IPS-NIHi7 (cell line): Measurements from ENCODE around the gene DAZ4.
"Not testable (repeated sequence)": the region's sequence is repeated elsewhere in the genome, so short reads cannot be mapped to it uniquely, and the experiment has no call there.

ENCODE experiments used
- DNase-seq: peaks from one replicate; pipeline ENCODE4 v3.0.0; 2012; ENCODE audit warnings: mixed read lengths; ENCODE audit errors: extremely low spot score

Gene DAZ4, protein sequence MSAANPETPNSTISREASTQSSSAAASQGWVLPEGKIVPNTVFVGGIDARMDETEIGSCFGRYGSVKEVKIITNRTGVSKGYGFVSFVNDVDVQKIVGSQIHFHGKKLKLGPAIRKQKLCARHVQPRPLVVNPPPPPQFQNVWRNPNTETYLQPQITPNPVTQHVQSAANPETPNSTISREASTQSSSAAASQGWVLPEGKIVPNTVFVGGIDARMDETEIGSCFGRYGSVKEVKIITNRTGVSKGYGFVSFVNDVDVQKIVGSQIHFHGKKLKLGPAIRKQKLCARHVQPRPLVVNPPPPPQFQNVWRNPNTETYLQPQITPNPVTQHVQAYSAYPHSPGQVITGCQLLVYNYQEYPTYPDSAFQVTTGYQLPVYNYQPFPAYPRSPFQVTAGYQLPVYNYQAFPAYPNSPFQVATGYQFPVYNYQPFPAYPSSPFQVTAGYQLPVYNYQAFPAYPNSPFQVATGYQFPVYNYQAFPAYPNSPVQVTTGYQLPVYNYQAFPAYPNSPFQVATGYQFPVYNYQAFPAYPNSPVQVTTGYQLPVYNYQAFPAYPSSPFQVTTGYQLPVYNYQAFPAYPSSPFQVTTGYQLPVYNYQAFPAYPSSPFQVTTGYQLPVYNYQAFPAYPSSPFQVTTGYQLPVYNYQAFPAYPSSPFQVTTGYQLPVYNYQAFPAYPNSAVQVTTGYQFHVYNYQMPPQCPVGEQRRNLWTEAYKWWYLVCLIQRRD

DNA sequence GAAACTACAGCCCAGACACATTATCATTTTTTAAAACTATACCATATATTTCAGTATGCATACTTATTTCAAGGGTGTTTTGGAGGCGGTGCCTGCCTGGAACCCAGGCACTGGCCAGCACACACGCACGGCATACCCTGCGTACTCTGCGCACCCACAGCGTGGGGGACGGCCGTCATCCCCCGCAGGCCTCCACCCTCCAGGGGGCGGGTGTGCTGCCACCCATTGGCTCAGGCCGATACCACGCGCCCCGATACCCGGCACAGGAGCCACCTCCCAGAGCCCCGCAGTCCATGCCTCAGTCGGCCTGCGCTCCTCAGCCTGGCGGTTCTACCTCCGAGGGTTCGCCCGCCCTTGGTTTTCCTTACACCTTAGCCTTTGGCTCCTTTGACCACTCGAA, at the start of gene DAZ4:
TSS of gene DAZ4 (plus strand) at position 301 of the 400 bp plus-strand sequence. CDS start 208 bp downstream, outside the sequence.
- not testable (repeated sequence) for DNase-seq

DNA sequence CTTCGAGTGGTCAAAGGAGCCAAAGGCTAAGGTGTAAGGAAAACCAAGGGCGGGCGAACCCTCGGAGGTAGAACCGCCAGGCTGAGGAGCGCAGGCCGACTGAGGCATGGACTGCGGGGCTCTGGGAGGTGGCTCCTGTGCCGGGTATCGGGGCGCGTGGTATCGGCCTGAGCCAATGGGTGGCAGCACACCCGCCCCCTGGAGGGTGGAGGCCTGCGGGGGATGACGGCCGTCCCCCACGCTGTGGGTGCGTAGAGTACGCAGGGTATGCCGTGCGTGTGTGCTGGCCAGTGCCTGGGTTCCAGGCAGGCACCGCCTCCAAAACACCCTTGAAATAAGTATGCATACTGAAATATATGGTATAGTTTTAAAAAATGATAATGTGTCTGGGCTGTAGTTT, 20.4 kb upstream of the DAZ4 start, which contains the start of gene DAZ3:
TSS of gene DAZ3 (minus strand) at position 101 of the 400 bp plus-strand sequence. CDS start 208 bp downstream, outside the sequence.
- DNase-seq, result not testable (repeated sequence)

DNA sequence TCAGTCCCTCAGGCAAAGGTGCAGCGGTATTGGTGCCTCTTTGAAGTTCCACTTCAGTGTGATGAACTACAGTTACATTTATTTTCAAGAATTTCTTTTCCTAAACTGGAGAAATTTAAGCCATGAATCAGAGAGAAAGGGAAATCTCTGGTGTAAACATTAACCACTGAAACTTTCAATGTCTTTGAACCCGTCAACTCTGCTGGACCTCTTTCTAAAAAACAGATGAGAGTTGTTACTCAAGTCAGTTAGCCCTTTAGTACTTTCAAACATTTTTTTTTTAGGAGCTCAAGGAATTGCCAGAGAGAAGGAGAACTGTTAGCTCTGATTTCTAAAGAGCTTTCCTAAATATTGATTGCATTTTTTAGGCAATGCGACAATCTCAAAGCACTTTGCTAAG, 11.9 kb upstream of the DAZ4 start:
- not testable (repeated sequence) for DNase-seq

DNA sequence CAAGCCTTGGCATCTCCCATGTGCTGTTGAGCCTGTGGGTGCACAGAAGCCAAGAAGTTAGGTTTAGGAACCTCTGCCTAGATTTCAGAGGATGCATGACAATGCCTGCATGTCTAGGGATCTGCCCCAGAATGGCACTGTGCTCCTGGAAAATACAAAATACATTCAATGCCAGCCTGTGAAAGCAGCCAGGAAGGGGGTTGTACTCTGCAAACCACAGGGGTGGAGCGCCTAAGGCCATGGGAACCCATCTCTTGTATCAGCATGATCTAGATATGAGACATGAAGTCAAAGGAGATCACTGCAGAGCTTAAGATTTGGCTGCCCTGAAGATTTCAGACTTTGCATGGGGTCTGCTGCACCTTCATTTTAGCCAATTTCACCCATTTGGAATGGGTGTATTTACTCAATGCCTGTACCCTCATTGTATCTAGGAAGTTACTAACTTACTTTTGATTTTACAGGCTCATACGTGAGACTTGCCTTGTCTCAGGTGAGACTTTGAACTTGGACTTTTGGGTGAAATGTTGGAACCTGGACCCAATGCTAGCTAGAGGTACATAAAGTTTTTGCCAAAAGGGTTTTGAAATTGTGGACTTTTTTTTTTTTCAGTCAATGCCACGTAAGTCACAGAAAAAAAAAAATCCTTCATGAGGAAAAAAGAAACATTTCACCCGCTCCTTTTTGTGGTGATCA, 9.4 kb upstream of the DAZ4 start:
- DNase-seq, result not testable (repeated sequence)

DNA sequence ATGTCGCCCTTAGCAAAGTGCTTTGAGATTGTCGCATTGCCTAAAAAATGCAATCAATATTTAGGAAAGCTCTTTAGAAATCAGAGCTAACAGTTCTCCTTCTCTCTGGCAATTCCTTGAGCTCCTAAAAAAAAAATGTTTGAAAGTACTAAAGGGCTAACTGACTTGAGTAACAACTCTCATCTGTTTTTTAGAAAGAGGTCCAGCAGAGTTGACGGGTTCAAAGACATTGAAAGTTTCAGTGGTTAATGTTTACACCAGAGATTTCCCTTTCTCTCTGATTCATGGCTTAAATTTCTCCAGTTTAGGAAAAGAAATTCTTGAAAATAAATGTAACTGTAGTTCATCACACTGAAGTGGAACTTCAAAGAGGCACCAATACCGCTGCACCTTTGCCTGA, 8.7 kb upstream of the DAZ4 start:
- DNase-seq, result not testable (repeated sequence)
